Prostate gland (tissue), 2 donors: ENCODE measurements around the gene HCN1. TPM values are rescaled to one million over a fixed set of nuclear protein-coding genes. Genes with fewer than 3 reads are reported as not detected.

Experiments
- DNase-seq: peaks from one replicate; pipeline ENCODE4 v3.0.0-alpha.2; 2019; ENCODE audit warnings: low spot score
- H3K27ac ChIP-seq, 2 donors: fragments of 200-600 bp; sonication (generic); 2 replicates each; pipeline ENCODE4 v1.5.1; 2017 to 2019
- H3K27me3 ChIP-seq: fragments of 200-600 bp; sonication (generic); replicated peaks from 2 replicates; pipeline ENCODE4 v1.5.1; 2019; ENCODE audit not compliant: insufficient read depth
- H3K36me3 ChIP-seq, 2 donors: fragments of 200-600 bp; sonication (generic); 1 replicate in 1 of 2; 2 replicates in 1 of 2; pipeline versions ENCODE4 v1.5.1 to v1.8.1; 2017 to 2019
- H3K4me1 ChIP-seq: fragments of 200-600 bp; sonication (generic); replicated peaks from 2 replicates; pipeline ENCODE4 v1.5.1; 2019
- H3K4me3 ChIP-seq, 2 donors: fragments of 200-600 bp; sonication (generic); 2 replicates each; pipeline ENCODE4 v1.5.1; 2017 to 2019
- H3K9me3 ChIP-seq: fragments of 200-600 bp; sonication (generic); 2 replicates; pipeline ENCODE4 v1.5.1; 2017
- POLR2A ChIP-seq: fragments of 450-650 bp; IDR thresholded peaks from one replicate; pipeline ENCODE4 v1.6.1; 2016; ENCODE audit warnings: antibody characterized with exemption, mild to moderate bottlenecking
- POLR2AphosphoS5 ChIP-seq: sonication (generic); formaldehyde crosslinking; IDR thresholded peaks from one replicate; pipeline ENCODE4 v1.6.1; 2017; ENCODE audit warnings: antibody characterized with exemption
- WGBS: methylation state at CpG from one replicate; pipeline ENCODE4 v1.1.5; 2018; 5-methylcytosine and 5-hydroxymethylcytosine counted together
- intact Hi-C: fragments of 100-400 bp; cut with DNase I; formaldehyde crosslinking; loops from one replicate; pipeline ENCODE4 v1.14.2; 2022
- total RNA-seq, 2 donors: library from RNA; depleted of rRNA; stranded (reverse); fragments of >200 nt; gene quantifications; one replicate each; pipeline ENCODE4 v1.1.0, GENCODE V29; 2016
- TF ChIP-seq, protein P1 (sequence below), 4 experiments: fragments of 200-600 bp in 2 of 4; fragments of 450-650 bp in 2 of 4; sonication (generic) in 2 of 4; IDR thresholded peaks; 1 replicate in 3 of 4; 2 replicates in 1 of 4; pipeline ENCODE4 v1.5.1; 2016 to 2019; ENCODE audit warnings: antibody characterized with exemption in 4 of 4, mild to moderate bottlenecking in 2 of 4, moderate library complexity in 2 of 4

HCN1 gene
- total RNA-seq, 2 donors from 2014 or later = 0.05 to 1.3 TPM

DNA sequence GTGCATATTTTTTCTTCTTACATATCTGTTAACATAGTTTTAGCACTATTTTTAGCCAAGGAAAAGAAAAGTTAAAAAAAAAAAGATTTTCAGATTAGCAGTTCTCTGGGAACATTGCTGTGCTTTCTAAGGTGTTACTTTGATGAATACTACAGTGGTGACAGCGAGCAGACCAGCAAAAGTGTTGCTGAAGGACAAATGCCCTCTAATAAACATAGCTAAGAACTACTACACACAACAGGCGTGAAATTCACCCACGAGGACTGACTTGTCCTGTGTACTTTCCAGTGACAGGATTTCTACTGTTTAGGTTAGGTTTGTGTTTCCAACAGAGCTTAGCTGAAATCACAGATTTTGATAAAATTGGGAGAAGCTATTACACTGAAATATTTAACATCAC, 153.8 kb downstream of the HCN1 start:
- 37% methylated on average over 3 of the region's 3 CpGs for WGBS
- H3K27ac ChIP-seq = no peak overlapping the region
- H3K27me3 ChIP-seq = no peaks in the 10 kb centered on the region
- no peak overlapping the region for H3K4me3 ChIP-seq
- DNase-seq = no peak
- no peaks in the 10 kb centered on the region for H3K9me3 ChIP-seq
- no peaks in the 10 kb centered on the region for H3K4me1 ChIP-seq
- TF ChIP-seq, protein P1, sequence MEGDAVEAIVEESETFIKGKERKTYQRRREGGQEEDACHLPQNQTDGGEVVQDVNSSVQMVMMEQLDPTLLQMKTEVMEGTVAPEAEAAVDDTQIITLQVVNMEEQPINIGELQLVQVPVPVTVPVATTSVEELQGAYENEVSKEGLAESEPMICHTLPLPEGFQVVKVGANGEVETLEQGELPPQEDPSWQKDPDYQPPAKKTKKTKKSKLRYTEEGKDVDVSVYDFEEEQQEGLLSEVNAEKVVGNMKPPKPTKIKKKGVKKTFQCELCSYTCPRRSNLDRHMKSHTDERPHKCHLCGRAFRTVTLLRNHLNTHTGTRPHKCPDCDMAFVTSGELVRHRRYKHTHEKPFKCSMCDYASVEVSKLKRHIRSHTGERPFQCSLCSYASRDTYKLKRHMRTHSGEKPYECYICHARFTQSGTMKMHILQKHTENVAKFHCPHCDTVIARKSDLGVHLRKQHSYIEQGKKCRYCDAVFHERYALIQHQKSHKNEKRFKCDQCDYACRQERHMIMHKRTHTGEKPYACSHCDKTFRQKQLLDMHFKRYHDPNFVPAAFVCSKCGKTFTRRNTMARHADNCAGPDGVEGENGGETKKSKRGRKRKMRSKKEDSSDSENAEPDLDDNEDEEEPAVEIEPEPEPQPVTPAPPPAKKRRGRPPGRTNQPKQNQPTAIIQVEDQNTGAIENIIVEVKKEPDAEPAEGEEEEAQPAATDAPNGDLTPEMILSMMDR (IDR thresholded peaks at IDR 0.05) = no peak
- TF ChIP-seq POLR2AphosphoS5 = no peak
- intact Hi-C loops = no loop called here
- H3K36me3 ChIP-seq = no peaks in the 10 kb centered on the region

DNA sequence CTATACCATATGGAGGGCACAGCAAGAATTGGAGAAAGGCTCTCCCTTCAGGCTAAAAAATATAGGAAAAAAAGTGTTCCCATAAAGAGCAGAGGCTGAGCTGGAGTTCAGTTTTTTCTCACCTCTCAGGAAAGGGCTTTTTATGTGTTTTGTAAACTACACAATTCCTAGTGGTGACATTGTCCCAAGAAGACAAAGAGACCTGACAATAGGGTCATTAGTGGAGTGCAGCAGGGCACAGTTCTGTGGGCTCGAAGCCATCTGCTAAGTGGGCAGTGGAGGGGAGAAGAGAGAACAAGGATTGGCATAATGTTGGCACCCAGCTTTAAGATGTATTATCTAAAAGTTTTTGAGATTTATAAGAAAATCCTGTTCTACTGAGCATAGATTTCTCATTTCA, 162.5 kb downstream of the HCN1 start:
- no peak for DNase-seq
- no peak overlapping the region for H3K27ac ChIP-seq
- H3K4me3 ChIP-seq = no peak overlapping the region
- no peak for TF ChIP-seq POLR2A
- TF ChIP-seq, protein P1 (IDR thresholded peaks at IDR 0.05) = no peak
- TF ChIP-seq POLR2AphosphoS5 = no peak
- no peaks in the 10 kb centered on the region for H3K36me3 ChIP-seq
- 83% methylated on average over 1 of the region's 1 CpG for WGBS
- no peaks in the 10 kb centered on the region for H3K9me3 ChIP-seq
- H3K4me1 ChIP-seq = no peaks in the 10 kb centered on the region
- no peaks in the 10 kb centered on the region for H3K27me3 ChIP-seq
- intact Hi-C loops = no loop called here

DNA sequence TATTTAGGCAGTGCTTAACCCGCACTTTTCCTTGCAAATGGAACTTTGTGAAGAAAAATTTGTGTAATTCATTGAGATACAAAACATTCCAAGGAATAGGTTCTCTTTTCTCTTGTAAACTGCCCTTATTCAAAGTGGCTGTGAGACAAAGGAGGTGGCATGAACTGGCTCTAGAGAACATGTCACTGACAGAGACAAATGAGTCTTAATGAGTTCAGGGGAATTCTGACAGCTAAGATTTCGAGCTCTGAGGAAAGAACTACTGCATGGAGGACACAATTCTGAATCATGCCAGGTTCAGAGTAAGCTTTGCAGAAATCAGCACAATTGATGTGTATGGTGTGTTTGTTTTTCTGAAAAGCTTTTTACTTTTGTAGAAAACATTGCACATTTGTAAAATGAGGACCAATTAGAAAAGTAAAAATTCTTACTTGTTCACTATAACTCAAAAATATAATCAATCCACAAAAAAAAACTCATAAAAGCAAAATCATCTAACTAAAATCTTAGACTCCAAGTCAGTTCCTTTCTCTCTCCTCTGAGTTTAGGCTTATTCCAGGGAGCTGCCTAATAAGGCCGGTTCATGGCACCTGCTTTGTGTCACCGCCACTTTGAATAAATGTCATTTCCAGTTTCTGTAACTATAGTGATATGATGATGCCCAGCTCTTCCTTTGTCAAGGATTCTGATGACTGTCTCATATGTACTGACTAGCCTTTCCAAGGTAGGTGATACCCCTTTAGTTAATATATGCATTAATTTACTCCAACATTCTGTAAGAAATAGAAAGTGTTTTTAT, 163.2 kb downstream of the HCN1 start:
- Histone ChIP-seq H3K27ac (no peak overlapping the region), H3K4me1 (no peaks in the 10 kb centered on the region), H3K27me3 (no peaks in the 10 kb centered on the region), H3K4me3 (no peak overlapping the region), H3K9me3 (no peaks in the 10 kb centered on the region), H3K36me3 (no peaks in the 10 kb centered on the region)
- TF ChIP-seq POLR2A (no peak), POLR2AphosphoS5 (no peak)
- TF ChIP-seq, protein P1 (IDR thresholded peaks at IDR 0.05) = no peak
- no peak for DNase-seq
- WGBS = 61% methylated on average over 4 of the region's 4 CpGs
- intact Hi-C loops = no loop called here

DNA sequence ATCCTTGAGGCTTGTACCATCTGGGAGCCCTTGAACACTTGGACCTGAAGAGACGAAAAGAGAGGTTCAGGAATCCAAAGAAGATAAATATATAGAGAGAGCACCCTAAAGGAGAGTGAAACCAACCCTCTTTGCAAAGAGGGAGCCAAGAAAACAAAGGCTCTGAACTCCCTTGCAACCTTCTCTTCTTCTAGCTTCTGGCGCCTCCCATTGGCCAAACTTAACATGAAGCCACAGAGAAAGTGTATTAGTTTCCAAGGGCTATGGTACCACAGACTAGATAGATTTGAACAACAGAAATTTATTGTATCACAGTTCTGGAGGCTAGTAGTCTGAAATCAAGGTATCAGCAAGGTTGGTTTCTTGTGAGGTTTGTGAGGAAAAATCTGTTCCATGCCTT, 175.1 kb downstream of the HCN1 start:
- DNase-seq = no peak
- H3K27me3 ChIP-seq = no peaks in the 10 kb centered on the region
- TF ChIP-seq, protein P1 (IDR thresholded peaks at IDR 0.05) = no peak
- TF ChIP-seq POLR2A = no peak
- no peak for TF ChIP-seq POLR2AphosphoS5
- H3K9me3 ChIP-seq = no peaks in the 10 kb centered on the region
- intact Hi-C loops = no loop called here
- WGBS = 19% methylated on average over 2 of the region's 2 CpGs
- no peak overlapping the region for H3K4me3 ChIP-seq
- H3K36me3 ChIP-seq = no peaks in the 10 kb centered on the region
- H3K27ac ChIP-seq = no peak overlapping the region
- H3K4me1 ChIP-seq = no peaks in the 10 kb centered on the region

DNA sequence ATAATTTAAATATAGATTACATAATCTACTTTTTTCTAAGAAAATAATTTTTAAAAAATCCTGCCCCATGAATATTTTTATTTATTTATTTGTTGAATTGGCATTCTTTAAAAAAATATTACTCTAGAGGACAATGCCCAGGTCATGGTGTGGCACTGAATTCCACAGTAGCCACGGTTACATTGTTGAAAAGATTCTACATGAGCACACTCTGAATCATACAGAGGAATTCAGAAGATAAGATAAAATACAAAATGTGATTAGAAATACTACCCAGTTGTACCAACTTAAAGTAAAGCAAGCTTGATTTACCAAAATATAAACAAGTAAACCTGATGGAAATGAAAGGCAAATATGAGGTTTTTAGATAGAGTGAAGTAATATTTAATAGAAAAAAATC, 183.7 kb downstream of the HCN1 start:
- H3K9me3 ChIP-seq = no peaks in the 10 kb centered on the region
- H3K27ac ChIP-seq = no peak overlapping the region
- no peak for DNase-seq
- H3K4me1 ChIP-seq = no peaks in the 10 kb centered on the region
- no peak overlapping the region for H3K4me3 ChIP-seq
- intact Hi-C loops = no loop called here
- no peaks in the 10 kb centered on the region for H3K36me3 ChIP-seq
- WGBS = 81% methylated on average over 1 of the region's 1 CpG
- no peaks in the 10 kb centered on the region for H3K27me3 ChIP-seq
- TF ChIP-seq POLR2AphosphoS5 = no peak
- no peak for TF ChIP-seq POLR2A
- TF ChIP-seq, protein P1 (IDR thresholded peaks at IDR 0.05) = no peak
